Naive B cell (primary cell): ENCODE results near the gene KAT7. TPM values are rescaled to one million over a fixed set of nuclear protein-coding genes. Genes with fewer than 3 reads are reported as not detected.

Source experiments
- ATAC-seq, 2 donors: fragments of 150-1000 bp; cut with Tn5 transposase; 2 replicates each; pipeline ENCODE4 v1.10.0; 2021; ENCODE audit warnings: low read depth in 2 of 2, mild to moderate bottlenecking in 2 of 2, moderate library complexity in 2 of 2
- DNase-seq: peaks from one replicate; pipeline ENCODE4 v3.0.0; 2022
- H3K27ac Mint-ChIP-seq, 6 donors: one replicate each; pipeline ENCODE4 v1.8.0; 2020 to 2022; ENCODE audit warnings: mild to moderate bottlenecking in 6 of 6, mixed read lengths in 6 of 6, moderate library complexity in 5 of 6, inconsistent platforms in 2 of 6
- H3K27me3 Mint-ChIP-seq, 3 donors: one replicate each; pipeline ENCODE4 v1.8.0; 2021 to 2022; ENCODE audit warnings: mixed read lengths in 3 of 3, mild to moderate bottlenecking in 1 of 3
- H3K36me3 Mint-ChIP-seq, 2 donors: one replicate each; pipeline ENCODE4 v1.8.0; 2020 to 2022; ENCODE audit warnings: mixed read lengths in 2 of 2, inconsistent platforms in 1 of 2, mild to moderate bottlenecking in 1 of 2
- H3K4me1 Mint-ChIP-seq, 3 donors: one replicate each; pipeline ENCODE4 v1.8.0; 2020 to 2022; ENCODE audit warnings: mixed read lengths in 3 of 3, inconsistent platforms in 1 of 3, mild to moderate bottlenecking in 1 of 3, moderate library complexity in 1 of 3
- H3K4me3 Mint-ChIP-seq, 8 donors: one replicate each; pipeline ENCODE4 v1.8.0; 2020 to 2022; ENCODE audit warnings: mild to moderate bottlenecking in 8 of 8, mixed read lengths in 8 of 8, moderate library complexity in 8 of 8, inconsistent platforms in 2 of 8
- H3K9me3 Mint-ChIP-seq, 7 donors: one replicate each; pipeline ENCODE4 v1.8.0; 2020 to 2022; ENCODE audit warnings: mixed read lengths in 7 of 7, mild to moderate bottlenecking in 5 of 7, inconsistent platforms in 2 of 7, moderate library complexity in 1 of 7
- polyA plus RNA-seq, 6 donors: library from polyadenylated mRNA; unstranded; fragments of 300-500 nt; fragmentation: Illumina TruSeq; gene quantifications; one replicate each; pipeline ENCODE4 v1.2.3, GENCODE V29; 2021; ENCODE audit warnings: low read depth in 6 of 6

Gene KAT7
- polyA plus RNA-seq, 6 donors from 2014 or later, result 42.3 to 61.8 (median 45.4) TPM

GRCh38 chr17:49764559-49765180, 23.8 kb upstream of the KAT7 start:
- DNase-seq (no peak), ATAC-seq (no peak)
- peak overlapping the region; percentile 58 to 95 (median 90) for H3K27ac Mint-ChIP-seq
- peak overlapping the region; percentile 74 to 95 (median 88) for H3K4me3 Mint-ChIP-seq
- peaks cover 39 to 45% (median 44%) of the 10 kb centered on the region in 3 donors for H3K4me1 Mint-ChIP-seq
- no peaks in the 10 kb centered on the region for H3K36me3 Mint-ChIP-seq
- H3K27me3 Mint-ChIP-seq, result no peaks in the 10 kb centered on the region
- H3K9me3 Mint-ChIP-seq, result peaks cover 0 to 3% (median 0%) of the 10 kb centered on the region in 7 donors

DNA sequence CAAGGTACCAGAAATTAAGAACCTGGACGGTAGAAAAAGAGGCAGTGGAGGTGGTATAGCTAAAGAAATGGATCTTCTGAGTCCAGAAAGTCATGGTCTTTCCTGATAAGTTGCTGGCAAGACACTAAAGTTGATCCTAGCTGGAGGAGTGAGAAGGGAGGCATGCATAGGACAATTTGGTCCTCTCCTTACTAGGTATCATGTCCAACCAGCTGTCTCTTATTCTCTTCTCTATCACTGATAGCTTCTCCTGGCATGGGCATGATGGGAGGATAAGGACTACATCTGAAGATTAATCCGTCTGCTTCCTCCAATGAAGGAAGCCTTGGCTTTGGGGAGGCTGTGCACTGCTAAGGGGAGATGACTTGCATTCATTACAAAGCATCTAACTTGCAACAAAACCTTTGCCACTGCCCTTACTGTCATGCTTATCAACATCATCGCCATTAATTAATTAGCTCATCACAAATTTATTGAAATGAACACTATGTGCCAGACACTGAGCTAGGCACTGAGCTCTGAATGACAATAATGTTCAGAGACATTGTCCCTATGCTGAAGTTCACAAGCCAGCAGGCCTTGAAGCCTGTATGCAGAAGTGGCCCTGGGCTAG, 21.5 kb upstream of the KAT7 start:
- H3K9me3 Mint-ChIP-seq, result peaks cover 0 to 3% (median 0%) of the 10 kb centered on the region in 7 donors
- H3K4me3 Mint-ChIP-seq, result no peak overlapping the region
- ATAC-seq, result no peak
- no peaks in the 10 kb centered on the region for H3K36me3 Mint-ChIP-seq
- H3K27ac Mint-ChIP-seq, result no peak overlapping the region
- H3K4me1 Mint-ChIP-seq, result peaks cover 21 to 23% (median 22%) of the 10 kb centered on the region in 3 donors
- no peak for DNase-seq
- H3K27me3 Mint-ChIP-seq, result no peaks in the 10 kb centered on the region

GRCh38 chr17:49775546-49776260, 12.8 kb upstream of the KAT7 start:
- H3K27ac Mint-ChIP-seq, result no peak overlapping the region
- no peaks in the 10 kb centered on the region for H3K27me3 Mint-ChIP-seq
- peaks cover 3 to 8% (median 5%) of the 10 kb centered on the region in 3 donors for H3K4me1 Mint-ChIP-seq
- H3K9me3 Mint-ChIP-seq, result no peaks in the 10 kb centered on the region
- DNase-seq (no peak), ATAC-seq (no peak)
- no peak overlapping the region for H3K4me3 Mint-ChIP-seq
- H3K36me3 Mint-ChIP-seq, result no peaks in the 10 kb centered on the region

DNA sequence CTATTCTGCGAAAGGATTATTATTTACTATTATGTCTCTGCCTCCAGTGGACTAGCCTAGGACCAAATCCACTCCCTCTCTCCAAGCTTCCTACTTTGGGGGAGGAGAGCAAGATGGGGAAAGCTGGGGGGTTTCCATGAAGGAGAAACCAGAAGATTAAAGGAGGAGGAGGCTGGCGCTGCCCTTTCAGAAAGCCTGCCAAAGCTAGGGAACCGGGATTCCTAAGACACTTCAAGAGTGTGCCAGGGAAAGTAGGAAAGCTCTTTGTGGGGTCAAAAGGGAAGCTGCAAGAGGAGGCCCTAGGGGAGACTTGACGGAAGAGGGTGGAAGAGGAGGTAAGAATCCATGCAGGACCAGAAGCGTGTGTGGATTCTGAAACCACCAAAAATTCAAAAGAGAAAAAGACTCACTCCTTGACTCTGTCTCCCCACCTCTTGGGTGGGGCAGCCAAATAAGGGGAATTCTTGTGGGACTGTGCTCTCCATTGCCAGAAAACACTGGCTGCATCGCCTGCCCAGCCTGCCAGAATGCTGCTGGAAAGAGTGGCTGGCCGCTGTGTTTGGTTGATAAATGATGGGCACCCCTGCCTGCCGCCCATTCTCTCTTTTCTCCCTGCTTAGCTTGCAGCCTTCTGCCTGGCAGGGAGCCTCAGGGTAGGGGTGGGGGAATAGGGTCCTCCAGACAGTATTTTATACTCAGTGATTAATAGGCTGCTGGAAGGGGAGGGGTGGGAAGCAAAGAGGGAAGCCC, 11.8 kb upstream of the KAT7 start:
- DNase-seq (no peak), ATAC-seq (no peak)
- H3K27me3 Mint-ChIP-seq, result no peaks in the 10 kb centered on the region
- no peak overlapping the region for H3K4me3 Mint-ChIP-seq
- H3K36me3 Mint-ChIP-seq, result no peaks in the 10 kb centered on the region
- no peaks in the 10 kb centered on the region for H3K9me3 Mint-ChIP-seq
- H3K4me1 Mint-ChIP-seq, result peaks cover 3 to 8% (median 5%) of the 10 kb centered on the region in 3 donors
- H3K27ac Mint-ChIP-seq, result no peak overlapping the region

GRCh38 chr17:49777563-49777962, 10.9 kb upstream of the KAT7 start:
- ATAC-seq (no peak), DNase-seq (no peak)
- H3K27me3 Mint-ChIP-seq, result no peaks in the 10 kb centered on the region
- no peaks in the 10 kb centered on the region for H3K9me3 Mint-ChIP-seq
- no peaks in the 10 kb centered on the region for H3K36me3 Mint-ChIP-seq
- H3K27ac Mint-ChIP-seq, result no peak overlapping the region
- H3K4me1 Mint-ChIP-seq, result peaks cover 3 to 8% (median 5%) of the 10 kb centered on the region in 3 donors
- no peak overlapping the region for H3K4me3 Mint-ChIP-seq

DNA sequence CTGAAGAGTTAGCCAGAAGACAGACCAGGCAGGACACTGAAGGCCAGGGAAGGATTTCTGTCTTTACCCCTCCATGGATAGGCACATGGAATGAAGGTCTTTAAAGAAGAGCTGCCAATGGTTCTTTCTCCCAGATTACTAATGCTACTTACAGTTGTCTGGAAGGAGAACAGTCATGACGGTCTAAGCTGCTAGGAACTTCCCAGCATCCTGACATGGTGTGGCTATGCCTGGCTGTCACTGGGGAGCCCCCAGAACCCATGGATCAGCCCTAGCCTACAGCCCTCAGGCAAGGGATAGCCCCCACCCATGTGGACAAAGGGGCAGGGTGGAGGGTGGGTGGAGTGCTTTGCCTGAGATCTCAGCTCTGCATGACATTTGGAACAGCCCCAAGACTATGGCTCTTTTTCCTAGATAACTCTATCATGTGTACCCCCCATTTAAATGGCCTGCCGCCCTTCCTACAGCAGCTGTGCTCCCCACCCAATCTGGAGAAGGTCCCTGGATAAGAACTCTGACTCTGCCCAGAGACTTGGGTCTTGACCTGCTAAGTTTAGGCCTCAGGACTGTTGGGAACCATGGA, 9.2 kb upstream of the KAT7 start:
- Mint-ChIP-seq H3K27ac (peak overlapping the region in 2 of 6 donors; percentile 17 to 47), H3K4me1 (peaks cover 3 to 8% (median 5%) of the 10 kb centered on the region in 3 donors), H3K4me3 (no peak overlapping the region), H3K36me3 (no peaks in the 10 kb centered on the region), H3K9me3 (no peaks in the 10 kb centered on the region), H3K27me3 (no peaks in the 10 kb centered on the region)
- ATAC-seq, result no peak
- DNase-seq, result no peak

GRCh38 chr17:49779739-49780231, 8.7 kb upstream of the KAT7 start:
- Mint-ChIP-seq H3K36me3 (no peaks in the 10 kb centered on the region), H3K4me3 (peak overlapping the region in 1 of 8 donors; percentile 11), H3K27me3 (no peaks in the 10 kb centered on the region), H3K4me1 (peaks cover 3 to 8% (median 5%) of the 10 kb centered on the region in 3 donors), H3K27ac (no peak overlapping the region), H3K9me3 (no peaks in the 10 kb centered on the region)
- DNase-seq (no peak), ATAC-seq (peak in 1 of 2 donors; percentile 53)

DNA sequence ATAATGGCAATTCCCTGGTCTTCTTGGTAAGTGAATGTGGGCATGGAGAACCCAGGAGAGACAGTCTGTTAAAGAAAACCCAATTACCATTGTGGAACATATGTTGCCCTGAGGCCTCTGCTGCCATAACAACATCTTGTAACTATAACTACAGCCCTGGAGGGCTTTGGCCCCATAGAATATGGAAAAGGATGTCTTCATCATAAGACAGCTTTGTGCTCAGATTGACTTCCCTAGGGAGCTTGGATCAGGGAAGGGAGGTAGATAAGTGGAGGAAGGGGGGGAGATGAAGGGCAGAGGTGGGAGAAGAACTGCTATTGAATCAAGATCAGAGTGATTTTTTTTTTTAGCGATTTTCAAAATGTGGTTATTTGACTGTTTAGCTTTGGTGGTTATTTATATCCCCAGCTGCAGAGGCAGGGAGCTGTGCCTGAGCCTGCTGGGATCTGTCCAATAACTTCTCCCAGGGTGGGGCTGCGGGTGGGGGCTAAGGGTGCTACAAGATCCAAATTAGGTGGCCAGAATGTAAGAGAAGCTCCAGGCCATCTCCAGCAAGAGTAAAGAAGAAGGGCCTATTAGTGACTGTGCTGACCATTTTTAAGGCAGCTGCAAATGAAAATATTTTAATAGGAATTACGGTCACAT, 5.3 kb upstream of the KAT7 start:
- peaks cover 0 to 3% (median 0%) of the 10 kb centered on the region in 7 donors for H3K9me3 Mint-ChIP-seq
- no peaks in the 10 kb centered on the region for H3K27me3 Mint-ChIP-seq
- H3K4me3 Mint-ChIP-seq, result no peak overlapping the region
- ATAC-seq, result no peak
- no peaks in the 10 kb centered on the region for H3K36me3 Mint-ChIP-seq
- peaks cover 10 to 18% (median 13%) of the 10 kb centered on the region in 3 donors for H3K4me1 Mint-ChIP-seq
- H3K27ac Mint-ChIP-seq, result no peak overlapping the region
- DNase-seq, result no peak

DNA sequence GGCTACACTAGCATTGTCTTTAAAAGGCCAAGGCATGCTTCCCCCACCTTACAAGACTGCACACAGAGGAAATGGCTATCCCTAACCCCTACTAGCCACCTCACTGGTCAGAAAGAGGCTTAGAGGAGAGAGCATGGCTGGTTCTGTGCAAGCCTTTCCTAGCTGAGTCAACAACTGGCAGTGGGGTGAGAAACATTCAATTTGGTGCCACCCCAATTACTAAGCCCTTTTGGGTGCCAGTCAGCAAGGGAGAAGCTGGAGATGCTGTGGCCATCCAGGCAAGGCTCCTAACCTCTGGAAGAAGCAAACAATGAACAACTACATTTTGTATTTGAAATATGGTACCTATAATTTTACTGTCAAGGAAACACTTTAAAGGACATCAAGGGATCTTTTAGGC, 4.7 kb upstream of the KAT7 start:
- peaks cover 10 to 20% (median 13%) of the 10 kb centered on the region in 3 donors for H3K4me1 Mint-ChIP-seq
- no peak for ATAC-seq
- DNase-seq, result no peak
- no peaks in the 10 kb centered on the region for H3K27me3 Mint-ChIP-seq
- no peak overlapping the region for H3K4me3 Mint-ChIP-seq
- H3K27ac Mint-ChIP-seq, result no peak overlapping the region
- no peaks in the 10 kb centered on the region for H3K36me3 Mint-ChIP-seq
- H3K9me3 Mint-ChIP-seq, result peaks cover 0 to 3% (median 0%) of the 10 kb centered on the region in 7 donors

DNA sequence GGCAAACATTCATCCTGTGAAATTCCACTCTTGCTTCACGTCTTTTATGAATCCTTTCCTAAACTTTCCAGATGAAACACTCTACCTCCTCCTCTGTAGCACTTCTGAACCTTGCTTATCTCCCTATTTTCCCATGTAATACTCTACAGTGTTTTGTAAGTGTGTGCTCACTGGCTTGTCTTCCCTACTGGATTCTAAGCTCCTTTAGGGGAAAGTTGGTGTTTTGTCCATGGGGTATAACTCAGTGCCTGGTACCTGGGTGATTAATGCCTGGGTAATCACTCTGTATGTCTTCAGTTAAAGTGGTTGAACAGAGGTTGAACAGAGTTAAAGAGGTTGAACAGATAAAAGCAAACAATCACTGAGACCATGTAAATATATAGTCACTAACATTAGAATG, 3.8 kb upstream of the KAT7 start:
- Mint-ChIP-seq H3K27ac (peak overlapping the region in 1 of 6 donors; percentile 8), H3K9me3 (peaks cover 0 to 3% (median 0%) of the 10 kb centered on the region in 7 donors), H3K4me1 (peaks cover 15 to 26% (median 18%) of the 10 kb centered on the region in 3 donors), H3K36me3 (no peaks in the 10 kb centered on the region), H3K4me3 (no peak overlapping the region), H3K27me3 (no peaks in the 10 kb centered on the region)
- no peak for DNase-seq
- ATAC-seq, result no peak

GRCh38 chr17:49787884-49788477, 500 bp upstream of the KAT7 start:
- Mint-ChIP-seq H3K36me3 (no peaks in the 10 kb centered on the region), H3K4me1 (peaks cover 22 to 55% (median 37%) of the 10 kb centered on the region in 3 donors), H3K4me3 (peak overlapping the region; percentile 94 to 100 (median 98)), H3K27ac (peak overlapping the region; percentile 99 to 100 (median 99)), H3K9me3 (peaks cover 0 to 3% (median 0%) of the 10 kb centered on the region in 7 donors), H3K27me3 (no peaks in the 10 kb centered on the region)
- ATAC-seq (peak in 1 of 2 donors; percentile 7), DNase-seq (no peak)

DNA sequence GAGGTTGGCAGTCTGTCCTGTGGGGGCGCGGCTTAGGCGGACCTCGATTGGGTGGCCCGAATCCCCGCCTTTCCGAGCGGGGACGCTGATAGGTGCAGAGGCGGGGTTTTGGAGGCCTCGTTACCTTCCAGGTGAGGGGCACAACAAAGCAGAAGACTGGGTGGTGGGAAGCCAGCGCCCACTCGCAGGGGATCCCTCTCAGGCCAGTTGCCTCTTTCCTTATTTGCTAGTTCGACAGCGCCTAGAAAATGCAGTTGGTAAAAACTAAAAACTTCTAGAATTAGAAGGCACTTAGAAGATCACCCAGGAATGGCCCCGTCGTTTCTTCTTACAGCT, 730 bp downstream of the KAT7 start:
- DNase-seq, result no peak
- peak overlapping the region; percentile 94 to 100 (median 98) for H3K4me3 Mint-ChIP-seq
- H3K4me1 Mint-ChIP-seq, result peaks cover 25 to 64% (median 43%) of the 10 kb centered on the region in 3 donors
- peak overlapping the region; percentile 99 to 100 (median 99) for H3K27ac Mint-ChIP-seq
- H3K36me3 Mint-ChIP-seq, result no peaks in the 10 kb centered on the region
- peaks cover 0 to 3% (median 0%) of the 10 kb centered on the region in 7 donors for H3K9me3 Mint-ChIP-seq
- ATAC-seq, result no peak
- H3K27me3 Mint-ChIP-seq, result no peaks in the 10 kb centered on the region
